ENCODE data around the gene TLE7.

The TLE7 gene

GRCh38 chr16:71409011-71409775, 32.7 kb downstream of the TLE7 start:
- no peak for DNase-seq
- Mint-ChIP-seq H3K4me3 (no peak overlapping the region), H3K36me3 (ENCODE audit: low read depth) (no peaks in the 10 kb centered on the region), H3K27me3 (ENCODE audit: low read depth, poor library complexity) (peaks cover 62% of the 10 kb centered on the region), H3K4me1 (peaks cover 15% of the 10 kb centered on the region), H3K9me3 (peaks cover 15% of the 10 kb centered on the region), H3K27ac (no peak overlapping the region)
- TF ChIP-seq CTCF (IDR thresholded peaks at IDR 0.05), result no peak

- peaks cover 21% of the 10 kb centered on the region for H3K4me1 Mint-ChIP-seq
- no peak overlapping the region for H3K27ac Mint-ChIP-seq
- DNase-seq, result no peak
- peaks cover 20% of the 10 kb centered on the region for H3K9me3 Mint-ChIP-seq
- H3K27me3 Mint-ChIP-seq (ENCODE audit: low read depth, poor library complexity), result peaks cover 55% of the 10 kb centered on the region
- TF ChIP-seq CTCF (IDR thresholded peaks at IDR 0.05), result no peak
- H3K36me3 Mint-ChIP-seq (ENCODE audit: low read depth), result no peaks in the 10 kb centered on the region
- H3K4me3 Mint-ChIP-seq, result no peak overlapping the region
These were observed 33.3 kb downstream of the TLE7 start for GRCh38 chr16:71408536-71408935.

GRCh38 chr16:71407731-71408130, 34.1 kb downstream of the TLE7 start:
- no peak for TF ChIP-seq CTCF (IDR thresholded peaks at IDR 0.05)
- H3K36me3 Mint-ChIP-seq (ENCODE audit: low read depth), result no peaks in the 10 kb centered on the region
- DNase-seq, result no peak
- peaks cover 51% of the 10 kb centered on the region for H3K27me3 Mint-ChIP-seq (ENCODE audit: low read depth, poor library complexity)
- peaks cover 18% of the 10 kb centered on the region for H3K4me1 Mint-ChIP-seq
- H3K9me3 Mint-ChIP-seq, result peaks cover 20% of the 10 kb centered on the region
- H3K4me3 Mint-ChIP-seq, result no peak overlapping the region
- no peak overlapping the region for H3K27ac Mint-ChIP-seq

- H3K4me1 Mint-ChIP-seq, result peaks cover 9% of the 10 kb centered on the region
- no peak for DNase-seq
- H3K36me3 Mint-ChIP-seq (ENCODE audit: low read depth), result no peaks in the 10 kb centered on the region
- no peak overlapping the region for H3K27ac Mint-ChIP-seq
- peaks cover 20% of the 10 kb centered on the region for H3K9me3 Mint-ChIP-seq
- TF ChIP-seq CTCF (IDR thresholded peaks at IDR 0.05), result no peak
- H3K4me3 Mint-ChIP-seq, result no peak overlapping the region
- H3K27me3 Mint-ChIP-seq (ENCODE audit: low read depth, poor library complexity), result peaks cover 44% of the 10 kb centered on the region
These were observed 35.1 kb downstream of the TLE7 start for GRCh38 chr16:71406724-71407123.

- H3K36me3 Mint-ChIP-seq (ENCODE audit: low read depth), result no peaks in the 10 kb centered on the region
These were observed 35.5 kb downstream of the TLE7 start for GRCh38 chr16:71406316-71406715.

More at GRCh38 chr16:71406316-71406715, 35.5 kb downstream of the TLE7 start:
- H3K4me3 Mint-ChIP-seq, result no peak overlapping the region
- TF ChIP-seq CTCF (IDR thresholded peaks at IDR 0.05), result no peak
- peaks cover 20% of the 10 kb centered on the region for H3K9me3 Mint-ChIP-seq
- no peak overlapping the region for H3K27ac Mint-ChIP-seq
- no peak for DNase-seq
- peaks cover 39% of the 10 kb centered on the region for H3K27me3 Mint-ChIP-seq (ENCODE audit: low read depth, poor library complexity)
- peaks cover 9% of the 10 kb centered on the region for H3K4me1 Mint-ChIP-seq

Data from nephron progenitor cell (in vitro differentiated cells).